K562 (cell line): ENCODE data around the gene CLIC1. TPM values are rescaled to one million over a fixed set of nuclear protein-coding genes. Genes with fewer than 3 reads are reported as not detected.
A peak's percentile ranks its signal among the peaks of the same experiment; 100 is the strongest.

Source experiments
- HES1 ChIP-seq: fragments of 450-650 bp; IDR thresholded peaks from 2 replicates; pipeline ENCODE4 v1.6.1; 2016; ENCODE audit warnings: low read depth, mild to moderate bottlenecking, moderate library complexity
- HLTF ChIP-seq: fragments of 450-650 bp; IDR thresholded peaks from 2 replicates; pipeline ENCODE4 v1.6.1; 2016
- NCOA1 ChIP-seq: fragments of 450-650 bp; IDR thresholded peaks from 2 replicates; pipeline ENCODE4 v1.6.1; 2016; ENCODE audit warnings: low read depth
- NONO ChIP-seq, 2 experiments: fragments of 200-400 bp in 1 of 2; fragments of 450-650 bp in 1 of 2; formaldehyde crosslinking in 1 of 2; IDR thresholded peaks; 2 replicates each; pipeline ENCODE4 v1.6.1; 2017; ENCODE audit warnings: low read depth in 2 of 2, mild to moderate bottlenecking in 2 of 2, moderate library complexity in 2 of 2, low read length in 1 of 2
- SFPQ ChIP-seq: fragments of 200-400 bp; formaldehyde crosslinking; IDR thresholded peaks from 2 replicates; pipeline ENCODE4 v1.6.1; 2017; ENCODE audit warnings: mild to moderate bottlenecking, low read depth, low read length, moderate library complexity
- SMAD3 ChIP-seq: fragments of 450-650 bp; formaldehyde crosslinking; conservative IDR thresholded peaks from 2 replicates; pipeline ENCODE4 v1.4.0; 2020; ENCODE audit warnings: mild to moderate bottlenecking
- TCF3 ChIP-seq: sonication (generic); formaldehyde crosslinking; IDR thresholded peaks from 2 replicates; pipeline ENCODE4 v1.4.0; 2020; ENCODE audit warnings: mild to moderate bottlenecking, missing genetic modification reagents
- TSC22D4 ChIP-seq: fragments of 450-650 bp; IDR thresholded peaks from 2 replicates; pipeline ENCODE4 v1.6.1; 2016; ENCODE audit warnings: missing genetic modification characterization, missing biosample characterization, control low read depth
- TSHZ1 ChIP-seq: fragments of 250-450 bp; sonication (Bioruptor Pico); IDR thresholded peaks from 2 replicates; pipeline ENCODE4 v1.4.0; 2020; ENCODE audit warnings: mild to moderate bottlenecking, moderate library complexity
- ZBTB7A ChIP-seq: IDR thresholded peaks from 2 replicates; pipeline ENCODE4 v1.6.1; 2011; ENCODE audit warnings: low read depth, mild to moderate bottlenecking, low read length, moderate library complexity, borderline replicate concordance; ENCODE audit not compliant: control insufficient read depth
- ZMIZ1 ChIP-seq, 2 experiments: fragments of 150-350 bp in 1 of 2; IDR thresholded peaks; 2 replicates each; pipeline ENCODE4 v1.6.1; 2012 to 2016; ENCODE audit warnings: low read depth in 2 of 2, low read length in 2 of 2, mild to moderate bottlenecking in 1 of 2, moderate library complexity in 1 of 2
- ZNF232 ChIP-seq: sonication (generic); formaldehyde crosslinking; IDR thresholded peaks from 2 replicates; pipeline ENCODE4 v1.8.0; 2022; ENCODE audit warnings: mild to moderate bottlenecking, missing genetic modification reagents
- ZNF778 ChIP-seq: fragments of 450-650 bp; formaldehyde crosslinking; IDR thresholded peaks from 2 replicates; pipeline ENCODE4 v1.4.0; 2020; ENCODE audit warnings: mild to moderate bottlenecking, moderate library complexity
- polyA plus RNA-seq, 8 experiments: library from polyadenylated mRNA; depleted of rRNA in 4 of 8; stranded (reverse) in 5 of 8; unstranded in 3 of 8; fragments of >200 nt; fragmentation: Nextera tagmentation in 2 of 8; fragmentation: Illumina TruSeq in 1 of 8; extraction: Ambion mirVana in 2 of 8; extraction: Trizol in 1 of 8; gene quantifications; 2 replicates each; pipeline versions ENCODE4 v1.2.1 to v1.2.3, GENCODE V29; 2011 to 2014; ENCODE audit warnings: inconsistent platforms in 1 of 8, missing spikeins in 1 of 8
- total RNA-seq, 7 experiments: library from RNA; depleted of rRNA in 6 of 7; stranded (reverse); fragments of >200 nt in 6 of 7; fragmentation: Illumina TruSeq in 2 of 7; extraction: Trizol in 2 of 7; gene quantifications; 2 replicates each; pipeline versions ENCODE4 v1.2.1 to v1.2.3, GENCODE V29; 2011 to 2021; ENCODE audit warnings: low replicate concordance in 1 of 7
- TF ChIP-seq, protein P1 (sequence below): fragments of 450-650 bp; conservative IDR thresholded peaks from 2 replicates; pipeline ENCODE4 v1.6.1; 2016; ENCODE audit warnings: missing genetic modification characterization, low read depth, mild to moderate bottlenecking, missing compliant biosample characterization, moderate library complexity

CLIC1 gene
- total and polyA plus RNA-seq, 9 of the 15 experiments (the other 6 are each of a cell fraction or from before 2014, with no cell fraction given): 1,267 to 2,419 (median 1,808) TPM

GRCh38 chr6:31702819-31703716, 33.3 kb downstream of the CLIC1 start, which contains the start of gene ABHD16A (continued):
- TF ChIP-seq TCF3 (CRISPR knock-in tag) (peak; percentile 48; the same call in 1 of the 2 replicates), ZBTB7A (peak; percentile 63; the same call in 1 of the 2 replicates), HLTF (peak; percentile 75; the same call in 1 of the 2 replicates), ZNF778 (CRISPR knock-in tag) (no peak), TSHZ1 (CRISPR knock-in tag) (0 out of 2 replicates have a peak, but pooled peaks have one; percentile 20), SMAD3 (CRISPR knock-in tag) (peak; percentile 8; the same call in 1 of the 2 replicates), SFPQ (no peak), ZNF232 (CRISPR knock-in tag) (peak; percentile 30; the same call in 1 of the 2 replicates), TSC22D4 (no peak), HES1 (no peak; the same call in 1 of the 2 replicates), ZMIZ1 (IDR thresholded peaks at IDR 0.05; ENCODE audit: low read depth in 2 of 2, low read length in 2 of 2) (peak in 1 of 2 experiments; percentile 85; a peak in 3 of 4 replicates), NCOA1 (peak; percentile 39), NONO (IDR thresholded peaks at IDR 0.05; ENCODE audit: low read depth in 2 of 2, low read length in 1 of 2) (peak in 1 of 2 experiments; percentile 98; a peak in 2 of 4 replicates)
- TF ChIP-seq, protein P1, sequence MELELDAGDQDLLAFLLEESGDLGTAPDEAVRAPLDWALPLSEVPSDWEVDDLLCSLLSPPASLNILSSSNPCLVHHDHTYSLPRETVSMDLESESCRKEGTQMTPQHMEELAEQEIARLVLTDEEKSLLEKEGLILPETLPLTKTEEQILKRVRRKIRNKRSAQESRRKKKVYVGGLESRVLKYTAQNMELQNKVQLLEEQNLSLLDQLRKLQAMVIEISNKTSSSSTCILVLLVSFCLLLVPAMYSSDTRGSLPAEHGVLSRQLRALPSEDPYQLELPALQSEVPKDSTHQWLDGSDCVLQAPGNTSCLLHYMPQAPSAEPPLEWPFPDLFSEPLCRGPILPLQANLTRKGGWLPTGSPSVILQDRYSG: no peak; the same call in 1 of the 2 replicates
